ENCODE data around the gene ALDH7A1.
"Not testable (repeated sequence)": the region's sequence is repeated elsewhere in the genome, so short reads cannot be mapped to it uniquely, and the experiment has no call there.

The ALDH7A1 gene

DNA sequence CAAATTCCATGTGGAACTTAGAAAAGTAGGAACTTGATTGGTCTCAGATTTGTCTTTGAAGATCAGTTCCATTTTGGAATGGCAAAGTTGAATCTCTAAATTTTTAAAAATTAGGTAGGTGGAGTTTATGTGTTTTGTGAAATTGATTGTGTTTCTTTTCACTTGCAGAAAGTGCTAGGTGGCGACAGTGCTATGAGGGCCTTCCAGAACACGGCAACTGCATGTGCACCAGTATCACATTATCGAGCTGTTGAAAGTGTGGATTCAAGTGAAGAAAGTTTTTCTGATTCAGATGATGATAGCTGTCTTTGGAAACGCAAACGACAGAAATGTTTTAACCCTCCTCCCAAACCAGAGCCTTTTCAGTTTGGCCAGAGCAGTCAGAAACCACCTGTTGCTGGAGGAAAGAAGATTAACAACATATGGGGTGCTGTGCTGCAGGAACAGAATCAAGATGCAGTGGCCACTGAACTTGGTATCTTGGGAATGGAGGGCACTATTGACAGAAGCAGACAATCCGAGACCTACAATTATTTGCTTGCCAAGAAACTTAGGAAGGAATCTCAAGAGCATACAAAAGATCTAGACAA is 8.5 kb upstream of the ALDH7A1 start:
- no peak for TF ChIP-seq CTCF (IDR thresholded peaks at IDR 0.05; ENCODE audit: insufficient read depth, low read length, poor library complexity, severe bottlenecking)
- Histone ChIP-seq H3K36me3 (ENCODE audit: control insufficient read depth, insufficient read depth, low read length) (peaks cover 7% of the 10 kb centered on the region), H3K4me3 (replicated peaks; ENCODE audit: low read depth, low read length) (no peak overlapping the region), H3K27me3 (replicated peaks; ENCODE audit: control insufficient read depth, insufficient read depth, low read length) (no peaks in the 10 kb centered on the region)
- no peak for DNase-seq (ENCODE audit: extremely low read depth, insufficient read length)

GRCh38 chr5:126600631-126601511 is 5.9 kb upstream of the ALDH7A1 start, which contains the start of gene PHAX:
TSS of gene PHAX (plus strand) at chr5:126600947. CDS start at chr5:126600963, 16 bp downstream.
- Histone ChIP-seq H3K4me3 (replicated peaks; ENCODE audit: low read depth, low read length) (peak within 1 kb of the TSS; percentile 97), H3K36me3 (ENCODE audit: control insufficient read depth, insufficient read depth, low read length) (peaks cover 7% of the 10 kb centered on the region), H3K27me3 (replicated peaks; ENCODE audit: control insufficient read depth, insufficient read depth, low read length) (no peaks in the 10 kb centered on the region)
- DNase-seq (ENCODE audit: extremely low read depth, insufficient read length), result peak; percentile 90
- TF ChIP-seq CTCF (IDR thresholded peaks at IDR 0.05; ENCODE audit: insufficient read depth, low read length, poor library complexity, severe bottlenecking), result peak; percentile 67

GRCh38 chr5:126599971-126600630 is 5.1 kb upstream of the ALDH7A1 start:
- not testable (repeated sequence) for DNase-seq (ENCODE audit: extremely low read depth, insufficient read length); H3K4me3 ChIP-seq (replicated peaks; ENCODE audit: low read depth, low read length); H3K36me3 ChIP-seq (ENCODE audit: control insufficient read depth, insufficient read depth, low read length); H3K27me3 ChIP-seq (replicated peaks; ENCODE audit: control insufficient read depth, insufficient read depth, low read length)

DNA sequence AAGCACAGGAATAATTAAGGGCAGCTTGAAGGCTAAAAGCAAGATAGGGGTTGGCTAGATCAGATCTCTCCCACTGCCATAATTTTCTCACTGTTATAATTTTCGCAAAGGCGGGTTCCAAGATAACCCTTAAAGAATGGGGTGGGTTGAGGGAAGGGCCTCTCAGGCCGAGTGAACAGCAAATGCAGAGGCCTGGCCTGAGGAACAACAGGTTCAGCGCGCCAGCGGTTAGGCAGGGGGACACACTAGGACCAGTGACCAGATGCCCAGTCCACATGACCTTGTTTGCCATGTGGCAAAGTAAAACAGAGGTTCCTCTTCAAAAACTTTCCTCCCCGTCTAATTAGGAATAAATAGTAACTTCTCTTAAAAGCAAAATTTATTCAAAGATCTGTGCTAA is 4.5 kb upstream of the ALDH7A1 start:
- DNase-seq (ENCODE audit: extremely low read depth, insufficient read length), result no peak
- Histone ChIP-seq H3K27me3 (replicated peaks; ENCODE audit: control insufficient read depth, insufficient read depth, low read length) (no peaks in the 10 kb centered on the region), H3K4me3 (replicated peaks; ENCODE audit: low read depth, low read length) (no peak overlapping the region), H3K36me3 (ENCODE audit: control insufficient read depth, insufficient read depth, low read length) (peaks cover 5% of the 10 kb centered on the region; the same call in 1 of the 2 replicates)
- TF ChIP-seq CTCF (IDR thresholded peaks at IDR 0.05; ENCODE audit: insufficient read depth, low read length, poor library complexity, severe bottlenecking), result no peak

GRCh38 chr5:126597156-126597555 is 2.1 kb upstream of the ALDH7A1 start:
- no peak for DNase-seq (ENCODE audit: extremely low read depth, insufficient read length)
- no peaks in the 10 kb centered on the region for H3K36me3 ChIP-seq (ENCODE audit: control insufficient read depth, insufficient read depth, low read length)
- no peaks in the 10 kb centered on the region for H3K27me3 ChIP-seq (replicated peaks; ENCODE audit: control insufficient read depth, insufficient read depth, low read length)
- TF ChIP-seq CTCF (IDR thresholded peaks at IDR 0.05; ENCODE audit: insufficient read depth, low read length, poor library complexity, severe bottlenecking), result no peak
- no peak overlapping the region for H3K4me3 ChIP-seq (replicated peaks; ENCODE audit: low read depth, low read length)

Measured in GM06990 (cell line).